Stomach (tissue), 9 donors: Measurements from ENCODE around the gene ANKRD11. TPM values are rescaled to one million over a fixed set of nuclear protein-coding genes. Genes with fewer than 3 reads are reported as not detected.

ENCODE experiments used
- DNase-seq, 2 donors: peaks; one replicate each; pipeline versions ENCODE4 v3.0.0 to v3.0.0-alpha.2; 2013 to 2019
- H3K27ac ChIP-seq, 5 donors: fragments of 200-600 bp in 4 of 5; sonication (generic) in 4 of 5; one replicate each; pipeline ENCODE4 v1.5.1; 2013 to 2019; ENCODE audit warnings: mild to moderate bottlenecking in 1 of 5, moderate library complexity in 1 of 5
- H3K27me3 ChIP-seq, 3 donors: fragments of 200-600 bp; sonication (generic); one replicate each; pipeline ENCODE4 v1.5.1; 2017 to 2019; ENCODE audit warnings: mixed run types in 1 of 3
- H3K36me3 ChIP-seq, 4 donors: fragments of 200-600 bp; sonication (generic); 1 replicate in 3 of 4; 2 replicates in 1 of 4; pipeline ENCODE4 v1.5.1; 2016 to 2019
- H3K4me1 ChIP-seq, 4 donors: fragments of 200-600 bp; sonication (generic); one replicate each; pipeline ENCODE4 v1.5.1; 2016 to 2019
- H3K4me3 ChIP-seq, 4 donors: fragments of 200-600 bp; sonication (generic) in 3 of 4; one replicate each; pipeline ENCODE4 v1.5.1; 2016 to 2019; ENCODE audit warnings: mild to moderate bottlenecking in 1 of 4
- H3K9me3 ChIP-seq, 4 donors: fragments of 200-600 bp; sonication (generic); one replicate each; pipeline ENCODE4 v1.5.1; 2016 to 2019
- CTCF ChIP-seq, 7 experiments: fragments of 450-650 bp in 4 of 7; fragments of 200-600 bp in 3 of 7; sonication (generic) in 3 of 7; IDR thresholded peaks; one replicate each; pipeline ENCODE4 v1.5.1; 2016 to 2019; ENCODE audit warnings: antibody characterized with exemption in 7 of 7, control low read depth in 2 of 7, mild to moderate bottlenecking in 1 of 7
- EP300 ChIP-seq: sonication (generic); formaldehyde crosslinking; IDR thresholded peaks from one replicate; pipeline ENCODE4 v1.6.1; 2017; ENCODE audit warnings: antibody characterized with exemption
- POLR2A ChIP-seq, 4 donors: fragments of 450-650 bp; IDR thresholded peaks; one replicate each; pipeline ENCODE4 v1.6.1; 2016; ENCODE audit warnings: antibody characterized with exemption in 4 of 4, control low read depth in 2 of 4, mild to moderate bottlenecking in 1 of 4, moderate library complexity in 1 of 4
- POLR2AphosphoS5 ChIP-seq, 3 donors: sonication (generic); formaldehyde crosslinking; IDR thresholded peaks; one replicate each; pipeline ENCODE4 v1.6.1; 2016; ENCODE audit warnings: antibody characterized with exemption in 3 of 3
- WGBS, 5 donors: extraction: QIAGEN DNeasy Blood & Tissue Kit in 3 of 5; methylation state at CpG; one replicate each; pipeline versions ENCODE4 v1.1.5 to v1.1.7; 2013 to 2018; 5-methylcytosine and 5-hydroxymethylcytosine counted together
- intact Hi-C: fragments of 100-400 bp; cut with DNase I; formaldehyde crosslinking; loops from one replicate; pipeline ENCODE4 v1.15.1; 2023; ENCODE audit warnings: low total_unique reads
- polyA plus RNA-seq, 3 donors: library from polyadenylated mRNA; stranded (reverse); fragments of 200-250 nt; gene quantifications; one replicate each; pipeline ENCODE4 v1.2.3, GENCODE V29; 2013
- total RNA-seq, 5 donors: library from RNA; depleted of rRNA; stranded (reverse); fragments of >200 nt; gene quantifications; one replicate each; pipeline versions ENCODE4 v1.1.0 to v1.2.3, GENCODE V29; 2014 to 2016
- donor health status: healthy with polysubstance abuse.
- donor health status: Bipolar disorder and iron deficiency.
- donor health status: healthy.

ANKRD11 gene
- total and polyA plus RNA-seq, 8 donors, result 25.4 to 350 (median 88.7) TPM

DNA sequence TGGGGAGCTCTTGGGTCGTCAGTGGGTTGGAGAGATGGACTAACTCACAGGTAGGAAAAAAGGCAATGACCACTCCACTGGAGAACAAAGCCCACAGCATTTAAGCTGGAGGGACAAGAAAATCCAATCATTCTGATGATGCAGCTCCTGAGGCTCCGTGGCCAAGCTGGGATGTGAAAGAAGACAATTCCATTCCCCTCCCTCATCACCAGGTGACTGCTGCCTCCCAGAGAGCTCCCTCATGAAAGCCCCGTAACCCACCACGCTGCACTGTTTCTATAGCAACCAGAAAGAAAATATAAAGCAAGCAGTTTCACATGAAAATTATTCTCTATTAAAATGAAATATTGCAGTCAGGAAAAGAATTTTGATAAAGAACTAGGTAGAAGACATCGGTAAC is 15.2 kb downstream of the ANKRD11 start:
- WGBS, 5 donors, result 72 to 82% (median 81%) methylated on average over 5 of the region's 5 CpGs
- H3K36me3 ChIP-seq, result no peaks in the 10 kb centered on the region
- H3K4me3 ChIP-seq, result no peak overlapping the region
- intact Hi-C loops, result no loop called here
- no peak for DNase-seq
- H3K9me3 ChIP-seq, result no peaks in the 10 kb centered on the region
- H3K4me1 ChIP-seq, result peaks cover 66 to 100% (median 84%) of the 10 kb centered on the region in 4 donors
- H3K27me3 ChIP-seq, result no peaks in the 10 kb centered on the region
- TF ChIP-seq POLR2AphosphoS5 (IDR thresholded peaks at IDR 0.05) (no peak), POLR2A (IDR thresholded peaks at IDR 0.05) (no peak), EP300 (no peak), CTCF (IDR thresholded peaks at IDR 0.05) (no peak)
- no peak overlapping the region for H3K27ac ChIP-seq

DNA sequence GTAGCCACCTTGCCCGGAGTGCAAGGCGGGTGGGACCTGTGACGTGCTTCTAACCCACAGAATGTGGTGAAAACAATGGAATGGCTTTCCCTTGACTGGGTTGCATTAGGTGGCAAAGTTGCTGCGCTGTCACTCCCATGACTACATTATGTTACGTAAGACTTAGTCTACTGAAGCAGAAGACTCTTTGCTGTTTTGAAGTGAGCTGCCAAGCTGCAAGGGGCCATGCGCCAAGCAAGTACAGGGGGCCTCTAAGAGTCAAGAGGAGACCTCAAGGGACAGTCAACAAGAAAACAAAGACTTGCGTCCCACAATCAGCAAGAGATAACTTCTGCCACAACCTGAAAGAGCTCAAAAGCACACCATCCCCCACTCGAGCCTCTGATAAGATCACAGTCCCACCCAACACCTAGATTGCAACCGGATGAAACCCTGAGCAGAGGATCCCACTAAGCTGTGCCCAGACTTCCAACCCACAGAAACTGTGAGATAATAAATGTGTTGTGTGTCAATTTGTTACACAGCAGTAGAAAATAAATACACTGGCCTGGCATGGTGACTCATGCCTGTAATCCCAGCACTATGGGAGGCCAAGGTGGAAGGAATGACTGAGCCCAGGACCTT is 16.5 kb downstream of the ANKRD11 start:
- Histone ChIP-seq H3K27ac (no peak overlapping the region), H3K27me3 (no peaks in the 10 kb centered on the region), H3K9me3 (no peaks in the 10 kb centered on the region), H3K4me1 (peaks cover 59 to 96% (median 81%) of the 10 kb centered on the region in 4 donors), H3K4me3 (no peak overlapping the region), H3K36me3 (no peaks in the 10 kb centered on the region)
- intact Hi-C loops, result no loop called here
- TF ChIP-seq CTCF (IDR thresholded peaks at IDR 0.05) (no peak), POLR2A (IDR thresholded peaks at IDR 0.05) (no peak), EP300 (no peak), POLR2AphosphoS5 (IDR thresholded peaks at IDR 0.05) (no peak)
- WGBS, 5 donors, result 67 to 81% (median 70%) methylated on average over 9 of the region's 9 CpGs
- DNase-seq, result no peak

- no peak overlapping the region for H3K27ac ChIP-seq
- peaks cover 56 to 96% (median 80%) of the 10 kb centered on the region in 4 donors for H3K4me1 ChIP-seq
- intact Hi-C loops, result no loop called here
Observed at GRCh38 chr16:89473136-89473712, 17.1 kb downstream of the ANKRD11 start.

GRCh38 chr16:89472711-89473075 is 17.7 kb downstream of the ANKRD11 start:
- no peak overlapping the region for H3K4me3 ChIP-seq
- no peaks in the 10 kb centered on the region for H3K36me3 ChIP-seq
- DNase-seq, result no peak
- TF ChIP-seq POLR2A (IDR thresholded peaks at IDR 0.05) (no peak), CTCF (IDR thresholded peaks at IDR 0.05) (no peak), POLR2AphosphoS5 (IDR thresholded peaks at IDR 0.05) (no peak), EP300 (no peak)
- 59 to 68% (median 61%) methylated on average over 2 of the region's 2 CpGs for WGBS, 5 donors
- H3K9me3 ChIP-seq, result no peaks in the 10 kb centered on the region
- no peaks in the 10 kb centered on the region for H3K27me3 ChIP-seq
- H3K4me1 ChIP-seq, result peaks cover 55 to 96% (median 80%) of the 10 kb centered on the region in 4 donors
- intact Hi-C loops, result no loop called here
- H3K27ac ChIP-seq, result no peak overlapping the region

More at GRCh38 chr16:89473136-89473712, 17.1 kb downstream of the ANKRD11 start:
- no peaks in the 10 kb centered on the region for H3K27me3 ChIP-seq
- no peak for DNase-seq
- WGBS, 5 donors, result 75 to 93% (median 91%) methylated on average over 7 of the region's 7 CpGs
- no peak overlapping the region for H3K4me3 ChIP-seq
- TF ChIP-seq POLR2A (IDR thresholded peaks at IDR 0.05), result no peak
- no peak for TF ChIP-seq CTCF (IDR thresholded peaks at IDR 0.05)
- TF ChIP-seq POLR2AphosphoS5 (IDR thresholded peaks at IDR 0.05), result no peak
- TF ChIP-seq EP300, result no peak
- no peaks in the 10 kb centered on the region for H3K9me3 ChIP-seq
- H3K36me3 ChIP-seq, result no peaks in the 10 kb centered on the region
